ENCODE data around the gene CD14. TPM values are rescaled to one million over a fixed set of nuclear protein-coding genes. Genes with fewer than 3 reads are reported as not detected.
"Not testable (repeated sequence)": the region's sequence is repeated elsewhere in the genome, so short reads cannot be mapped to it uniquely, and the experiment has no call there.

CD14 gene
- total and polyA plus RNA-seq, 3 donors from 2014 or later: 23.7 to 41.1 (median 40.5) TPM

DNA sequence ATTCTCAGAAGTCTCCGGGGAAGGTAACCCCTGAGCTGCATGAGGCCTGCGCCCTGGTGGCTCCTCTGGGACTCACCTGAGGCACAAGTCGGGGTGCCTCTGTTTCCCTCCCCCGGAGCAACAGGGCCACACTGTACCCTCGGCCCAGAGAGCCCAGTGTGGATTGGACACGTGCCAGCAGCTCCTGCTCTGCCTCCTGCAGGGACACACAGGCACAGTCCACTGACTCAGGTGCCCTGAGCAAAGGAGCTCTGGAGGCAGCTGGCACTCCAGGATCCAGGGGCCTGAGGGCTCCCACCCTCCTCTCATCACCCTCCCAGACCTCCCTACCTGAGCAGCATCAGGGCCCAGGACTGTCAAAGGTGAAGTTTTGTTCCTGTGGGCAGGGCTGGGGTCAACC lies 38.8 kb downstream of the CD14 start:
- Histone ChIP-seq H3K36me3 (ENCODE audit: low read depth, missing control alignments) (no peaks in the 10 kb centered on the region), H3K27ac (peak overlapping the region; percentile 66 to 86), H3K4me1 (peaks cover 27% of the 10 kb centered on the region), H3K4me3 (no peak overlapping the region), H3K27me3 (no peaks in the 10 kb centered on the region), H3K9me3 (no peaks in the 10 kb centered on the region)
- DNase-seq: peak; percentile 48
- no peak for TF ChIP-seq POLR2A (IDR thresholded peaks at IDR 0.05)
- TF ChIP-seq, protein P1, sequence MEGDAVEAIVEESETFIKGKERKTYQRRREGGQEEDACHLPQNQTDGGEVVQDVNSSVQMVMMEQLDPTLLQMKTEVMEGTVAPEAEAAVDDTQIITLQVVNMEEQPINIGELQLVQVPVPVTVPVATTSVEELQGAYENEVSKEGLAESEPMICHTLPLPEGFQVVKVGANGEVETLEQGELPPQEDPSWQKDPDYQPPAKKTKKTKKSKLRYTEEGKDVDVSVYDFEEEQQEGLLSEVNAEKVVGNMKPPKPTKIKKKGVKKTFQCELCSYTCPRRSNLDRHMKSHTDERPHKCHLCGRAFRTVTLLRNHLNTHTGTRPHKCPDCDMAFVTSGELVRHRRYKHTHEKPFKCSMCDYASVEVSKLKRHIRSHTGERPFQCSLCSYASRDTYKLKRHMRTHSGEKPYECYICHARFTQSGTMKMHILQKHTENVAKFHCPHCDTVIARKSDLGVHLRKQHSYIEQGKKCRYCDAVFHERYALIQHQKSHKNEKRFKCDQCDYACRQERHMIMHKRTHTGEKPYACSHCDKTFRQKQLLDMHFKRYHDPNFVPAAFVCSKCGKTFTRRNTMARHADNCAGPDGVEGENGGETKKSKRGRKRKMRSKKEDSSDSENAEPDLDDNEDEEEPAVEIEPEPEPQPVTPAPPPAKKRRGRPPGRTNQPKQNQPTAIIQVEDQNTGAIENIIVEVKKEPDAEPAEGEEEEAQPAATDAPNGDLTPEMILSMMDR (IDR thresholded peaks at IDR 0.05): no peak
- intact Hi-C loops (cut with DNase I; ENCODE audit: low total_unique reads): no loop called here
- 7 to 80% methylated on average over 1 to 3 of the region's 6 CpGs for WGBS, 2 donors

DNA sequence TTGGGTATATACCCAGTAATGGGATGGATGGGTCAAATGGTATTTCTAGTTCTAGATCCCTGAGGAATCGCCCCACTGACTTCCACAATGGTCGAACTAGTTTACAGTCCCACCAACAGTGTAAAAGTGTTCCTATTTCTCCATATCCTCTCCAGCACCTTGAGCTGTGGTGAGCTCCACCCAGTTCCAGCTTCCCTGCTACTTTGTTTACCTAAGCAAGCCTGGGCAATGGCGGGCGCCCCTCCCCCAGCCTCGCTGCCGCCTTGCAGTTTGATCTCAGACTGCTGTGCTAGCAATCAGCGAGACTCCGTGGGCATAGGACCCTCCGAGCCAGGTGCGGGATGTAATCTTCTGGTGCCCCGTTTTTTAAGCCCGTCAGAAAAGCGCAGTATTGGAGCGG lies 39.9 kb downstream of the CD14 start:
- DNase-seq; H3K36me3 ChIP-seq (ENCODE audit: low read depth, missing control alignments); H3K27me3 ChIP-seq; H3K27ac ChIP-seq; intact Hi-C loops (cut with DNase I; ENCODE audit: low total_unique reads); H3K9me3 ChIP-seq: not testable (repeated sequence)
- 68% methylated on average over 13 of the region's 14 CpGs; no CpG with 5 or more reads in 1 of the 2 donors for WGBS, 2 donors
- Histone ChIP-seq H3K4me1 (peaks cover 30% of the 10 kb centered on the region), H3K4me3 (peak overlapping the region; percentile 9 to 34)

DNA sequence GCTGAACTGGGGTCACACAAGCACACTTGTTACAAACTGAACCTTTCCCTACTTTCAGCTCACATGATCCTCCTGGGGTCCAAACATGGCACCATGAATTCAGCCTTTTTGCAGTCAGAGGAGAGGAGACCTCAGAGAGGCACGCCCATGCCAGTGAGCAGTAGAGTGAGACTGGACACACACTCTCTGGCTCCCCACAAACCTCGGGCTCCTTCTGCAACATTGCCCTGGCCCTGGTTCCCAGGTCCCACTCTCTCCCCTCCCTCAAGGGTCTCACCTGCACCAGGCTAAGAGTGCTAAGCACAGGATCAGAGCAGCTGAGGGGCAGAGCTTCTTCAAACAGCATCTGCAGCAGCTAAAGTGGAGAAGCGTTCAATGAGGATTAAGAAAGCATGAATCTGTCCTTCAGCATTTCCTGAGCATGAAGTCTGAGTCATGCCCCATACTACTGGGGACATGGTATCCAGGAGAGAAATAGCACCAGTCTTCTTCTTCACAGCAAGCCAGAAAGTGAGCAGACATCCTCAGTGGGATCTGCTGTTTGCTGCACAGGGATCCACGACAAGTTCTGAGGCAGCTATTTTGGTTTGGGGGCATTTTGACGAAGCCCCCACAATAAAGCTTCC lies 41.1 kb downstream of the CD14 start:
- Histone ChIP-seq H3K4me1 (peaks cover 30% of the 10 kb centered on the region), H3K4me3 (no peak overlapping the region), H3K36me3 (ENCODE audit: low read depth, missing control alignments) (no peaks in the 10 kb centered on the region), H3K27ac (no peak overlapping the region), H3K27me3 (no peaks in the 10 kb centered on the region), H3K9me3 (no peaks in the 10 kb centered on the region)
- WGBS, 2 donors: 78 to 94% methylated on average over 5 of the region's 5 CpGs
- DNase-seq: no peak
- TF ChIP-seq POLR2A (IDR thresholded peaks at IDR 0.05): no peak
- TF ChIP-seq, protein P1 (IDR thresholded peaks at IDR 0.05): no peak
- intact Hi-C loops (cut with DNase I; ENCODE audit: low total_unique reads): no loop called here

DNA sequence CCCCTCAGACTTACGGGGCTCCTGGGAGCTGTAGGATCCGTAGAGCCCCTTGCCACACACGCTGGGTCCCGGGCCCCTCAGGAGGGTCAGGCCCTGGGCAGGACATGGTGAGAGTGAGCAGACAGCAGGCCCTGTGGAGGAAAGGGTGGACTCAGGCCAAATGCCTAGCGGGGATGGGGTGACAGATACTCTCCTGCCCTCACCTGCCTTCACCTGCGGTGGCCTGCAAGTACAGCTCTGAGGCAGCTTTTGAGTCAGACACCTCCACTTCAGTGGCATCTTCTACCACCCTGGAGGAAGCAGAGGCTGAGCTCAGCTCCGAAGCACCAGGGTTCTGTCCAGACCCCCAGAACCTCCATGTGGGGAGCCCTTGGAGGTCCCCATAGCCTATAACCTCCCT lies 42.1 kb downstream of the CD14 start:
- no peak for DNase-seq

DNA sequence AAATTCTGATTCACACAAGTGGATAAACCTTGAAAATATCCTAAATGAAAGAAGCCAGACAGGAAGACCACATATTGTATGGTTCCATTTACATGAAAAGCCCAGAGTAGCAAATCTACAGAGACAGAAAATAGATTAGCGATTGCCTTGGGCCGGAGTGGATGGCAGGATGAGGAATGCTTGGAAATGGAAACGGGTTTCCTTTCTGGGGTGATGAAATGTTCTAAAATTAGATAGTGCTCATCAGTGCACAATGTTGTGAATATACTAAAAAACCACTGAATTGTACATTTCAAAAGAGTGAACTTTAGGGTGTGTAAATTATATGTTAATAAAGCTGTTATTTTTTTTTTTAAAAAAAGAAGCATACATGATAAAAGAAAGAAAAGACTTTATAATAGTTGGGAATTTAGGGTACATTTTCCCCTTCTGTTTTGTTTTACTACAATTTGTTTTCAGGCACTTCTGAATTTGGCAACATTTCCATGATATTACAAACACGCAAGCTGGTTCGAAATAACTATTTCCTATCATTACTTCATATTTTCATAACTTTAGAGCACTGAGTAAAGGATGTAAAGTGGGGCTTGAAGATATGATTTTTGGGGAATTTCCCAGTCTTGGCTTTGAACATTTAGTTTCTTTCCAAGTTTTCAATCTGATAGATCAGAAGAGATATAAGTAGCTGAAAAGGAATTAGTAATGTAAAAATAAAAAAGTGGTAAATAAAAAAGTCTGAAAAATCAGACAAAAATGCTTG lies 44.5 kb downstream of the CD14 start:
- Histone ChIP-seq H3K27me3 (no peaks in the 10 kb centered on the region), H3K9me3 (no peaks in the 10 kb centered on the region), H3K4me3 (no peak overlapping the region), H3K4me1 (peaks cover 7% of the 10 kb centered on the region), H3K27ac (no peak overlapping the region), H3K36me3 (ENCODE audit: low read depth, missing control alignments) (no peaks in the 10 kb centered on the region)
- intact Hi-C loops (cut with DNase I; ENCODE audit: low total_unique reads): no loop called here
- DNase-seq: no peak
- no peak for TF ChIP-seq POLR2A (IDR thresholded peaks at IDR 0.05)
- TF ChIP-seq, protein P1 (IDR thresholded peaks at IDR 0.05): no peak
- 55 to 59% methylated on average over 5 of the region's 5 CpGs for WGBS, 2 donors

More for the DNA sequence above, 42.1 kb downstream of the CD14 start:
- no peaks in the 10 kb centered on the region for H3K27me3 ChIP-seq
- H3K27ac ChIP-seq: no peak overlapping the region
- intact Hi-C loops (cut with DNase I; ENCODE audit: low total_unique reads): no loop called here
- H3K36me3 ChIP-seq (ENCODE audit: low read depth, missing control alignments): no peaks in the 10 kb centered on the region
- no peaks in the 10 kb centered on the region for H3K9me3 ChIP-seq
- H3K4me3 ChIP-seq: no peak overlapping the region
- WGBS, 2 donors: 88 to 90% methylated on average over 7 of the region's 7 CpGs
- no peak for TF ChIP-seq POLR2A (IDR thresholded peaks at IDR 0.05)
- TF ChIP-seq, protein P1 (IDR thresholded peaks at IDR 0.05): no peak
- H3K4me1 ChIP-seq: peaks cover 21% of the 10 kb centered on the region
